Stimulated activated CD8-positive, alpha-beta memory T cell treated with anti-CD3 and anti-CD28 coated beads, Interleukin-15, amount 100 ng/mL, for 24 hours (primary cell): Measurements from ENCODE around the gene GNLY.
"Not testable (repeated sequence)": the region's sequence is repeated elsewhere in the genome, so short reads cannot be mapped to it uniquely, and the experiment has no call there.

Experiments used
- DNase-seq: peaks from one replicate; pipeline ENCODE4 v3.0.0-alpha.2; 2020; ENCODE audit warnings: low read depth

Gene GNLY

DNA sequence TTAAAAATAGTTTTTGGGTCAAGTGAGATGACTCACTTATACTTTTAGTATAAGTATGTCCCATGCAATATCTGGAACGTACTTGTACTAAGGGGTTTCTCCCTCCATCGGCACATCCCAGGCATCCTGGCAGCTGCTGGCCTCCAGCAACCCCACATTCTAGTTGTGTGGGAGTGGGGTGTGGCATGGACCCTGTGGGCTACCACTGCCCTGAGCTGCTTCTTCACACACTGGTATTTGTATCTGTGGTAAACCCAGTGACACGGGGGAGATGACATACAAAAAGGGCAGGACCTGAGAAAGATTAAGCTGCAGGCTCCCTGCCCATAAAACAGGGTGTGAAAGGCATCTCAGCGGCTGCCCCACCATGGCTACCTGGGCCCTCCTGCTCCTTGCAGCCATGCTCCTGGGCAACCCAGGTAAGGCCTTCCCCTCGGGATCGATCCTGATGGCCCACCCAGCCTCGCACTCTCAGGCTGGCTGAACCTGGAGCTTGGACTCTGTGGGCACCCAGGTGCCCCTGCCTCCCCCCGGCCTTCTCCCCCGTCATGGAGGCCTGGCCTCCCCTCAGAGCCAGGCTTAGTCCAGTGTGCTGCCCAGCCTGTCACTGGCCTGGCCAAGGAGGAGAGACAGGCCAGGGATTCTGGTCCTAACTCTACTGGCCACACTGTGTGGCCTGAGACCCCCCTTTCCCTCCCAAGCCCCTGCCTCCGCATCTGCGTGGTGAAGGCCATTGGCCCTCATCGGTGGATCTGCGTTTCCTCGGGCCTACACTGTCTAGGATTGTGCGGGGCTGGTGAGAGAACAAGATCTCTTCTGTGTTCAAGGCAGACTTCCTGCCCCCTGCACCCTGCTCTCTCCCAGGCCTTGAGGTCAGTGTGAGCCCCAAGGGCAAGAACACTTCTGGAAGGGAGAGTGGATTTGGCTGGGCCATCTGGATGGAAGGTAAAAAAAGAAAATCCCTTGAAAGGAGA is at the start of gene GNLY:
TSS of gene GNLY (plus strand) at position 307 of the 974 bp plus-strand sequence. CDS start at position 368, 61 bp downstream.
- no peak for DNase-seq

DNA sequence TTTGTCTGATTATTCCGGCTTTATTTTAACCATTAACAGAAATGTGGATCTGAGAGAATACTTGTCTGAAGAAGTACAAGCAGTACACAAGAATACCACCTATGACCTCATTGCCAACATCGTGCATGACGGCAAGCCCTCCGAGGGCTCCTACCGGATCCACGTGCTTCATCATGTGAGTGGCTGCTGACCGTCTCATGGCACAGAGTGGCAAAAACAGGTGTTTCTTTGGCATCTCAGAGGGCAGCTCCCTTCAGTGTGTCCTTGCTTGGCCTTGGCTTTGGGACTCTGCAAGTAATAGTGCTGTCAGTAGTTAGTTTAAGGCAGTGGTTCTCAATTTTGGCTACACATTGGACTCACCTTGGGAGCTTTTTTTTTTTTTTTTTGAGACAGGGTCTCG is 49.2 kb upstream of the GNLY start:
- DNase-seq, result no peak

DNA sequence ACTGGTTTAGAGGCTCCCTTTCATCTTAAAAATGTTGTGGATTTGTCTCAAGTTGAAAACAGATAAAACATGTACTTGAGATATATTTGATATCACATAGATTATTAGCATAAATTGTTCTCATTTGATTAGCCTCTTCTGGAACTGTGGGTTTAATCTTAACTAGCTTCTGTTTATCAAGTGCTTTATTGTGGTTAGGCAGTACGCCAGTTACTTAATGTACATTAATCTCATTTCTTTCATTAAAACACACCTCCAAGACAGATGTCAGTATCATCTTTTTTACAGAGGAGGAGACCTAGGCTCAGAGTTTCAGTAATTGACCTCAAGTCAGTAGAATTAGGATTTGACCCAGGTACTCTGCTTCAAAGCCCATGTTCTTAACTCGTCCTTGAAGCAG is 48.0 kb upstream of the GNLY start:
- no peak for DNase-seq

DNA sequence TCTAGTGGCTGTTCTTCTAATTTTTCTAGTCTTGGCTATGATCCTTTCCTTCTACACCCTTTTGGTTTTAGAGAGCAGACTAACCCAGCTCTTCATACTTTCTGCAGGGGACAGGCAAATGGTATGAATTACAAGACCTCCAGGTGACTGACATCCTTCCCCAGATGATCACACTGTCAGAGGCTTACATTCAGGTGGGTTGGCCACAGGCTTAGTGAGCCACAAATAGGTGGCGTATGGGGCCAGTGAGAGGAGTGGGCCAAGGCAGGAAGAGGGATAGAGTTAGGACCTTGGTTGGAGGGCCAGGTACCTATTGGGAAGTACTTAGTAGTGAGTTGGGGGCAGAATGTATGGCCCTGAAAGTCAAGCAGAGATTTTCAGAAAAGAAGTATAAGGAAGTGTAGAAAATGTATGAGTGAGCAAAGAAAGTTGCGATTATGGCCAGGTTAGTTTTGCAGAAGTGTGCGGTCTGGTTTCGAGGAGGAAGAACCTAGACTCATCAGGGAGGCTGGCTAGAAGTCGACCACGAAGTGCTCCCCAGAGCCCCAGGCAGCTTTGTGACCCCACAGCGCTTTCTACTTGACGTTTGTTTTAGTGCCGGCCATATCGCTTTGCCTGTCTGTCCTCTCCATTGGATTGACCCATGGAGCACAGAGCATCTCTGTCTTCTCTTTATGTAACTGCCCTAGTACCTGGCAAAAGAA is 46.2 kb upstream of the GNLY start:
- no peak for DNase-seq

DNA sequence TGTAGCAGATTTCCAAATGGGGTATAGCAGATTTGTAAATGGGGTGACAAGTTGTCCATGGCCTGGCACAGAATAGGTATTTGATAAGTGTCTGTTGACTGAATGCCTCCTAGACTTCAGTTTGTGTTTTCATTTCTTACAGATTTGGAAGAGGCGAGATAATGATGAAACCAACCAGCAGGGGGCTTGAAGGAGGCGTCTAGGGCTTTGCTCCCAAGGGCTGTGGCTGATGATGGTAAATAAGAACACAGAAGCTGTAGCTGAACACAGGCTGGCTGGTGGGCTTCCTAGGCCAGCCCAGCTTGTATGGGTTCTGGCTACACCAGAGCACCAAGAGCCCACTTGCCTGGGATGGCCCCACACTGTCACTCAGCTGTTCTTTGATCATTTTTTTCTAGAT is 45.5 kb upstream of the GNLY start:
- DNase-seq, result no peak

DNA sequence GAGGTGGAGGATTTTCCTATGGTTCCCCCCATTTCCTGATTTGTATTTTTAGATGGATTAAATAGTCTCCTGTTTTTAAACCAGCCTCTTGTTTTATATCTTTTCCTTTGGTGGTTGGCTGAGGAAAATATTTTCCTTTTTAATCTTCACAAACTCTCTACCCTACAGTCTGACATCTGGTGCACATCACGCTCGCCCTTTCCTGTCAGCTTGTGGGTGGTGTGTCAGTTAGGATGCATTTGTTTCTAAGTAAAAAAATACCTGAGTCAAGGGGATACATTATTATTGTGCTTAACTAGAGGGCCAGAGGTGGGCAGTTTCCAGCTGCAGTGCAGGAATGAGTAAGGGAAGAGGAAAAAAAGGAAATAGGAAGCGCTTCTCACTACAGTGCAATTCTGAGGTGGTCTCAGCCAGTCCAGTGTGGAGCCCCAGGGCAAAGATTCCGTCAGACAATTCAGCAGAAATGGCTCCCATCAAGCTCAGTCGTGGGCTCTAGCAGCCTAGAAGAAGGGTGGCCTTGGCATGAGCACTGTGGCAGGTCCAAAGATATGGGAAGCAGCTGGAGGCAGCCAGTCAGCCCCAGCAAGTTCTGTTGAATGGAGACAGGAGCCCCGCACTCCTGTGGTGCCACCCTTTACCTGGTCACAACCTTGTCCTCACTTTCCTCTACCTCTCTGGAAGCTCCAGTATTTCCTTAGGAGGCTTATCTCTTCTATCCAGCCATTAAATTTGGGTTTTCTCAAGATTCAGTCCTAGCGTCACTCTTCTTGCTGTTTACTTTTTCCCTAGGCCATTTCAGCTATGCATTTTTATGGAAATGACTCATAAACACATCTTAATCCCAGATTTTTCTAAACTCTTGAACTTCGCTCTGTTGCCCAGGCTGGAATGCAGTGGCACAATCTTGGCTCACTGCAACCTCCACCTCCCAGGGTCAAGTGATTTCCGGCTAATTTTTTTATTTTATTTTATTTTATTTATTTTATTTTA is 44.7 kb upstream of the GNLY start:
- no peak for DNase-seq

DNA sequence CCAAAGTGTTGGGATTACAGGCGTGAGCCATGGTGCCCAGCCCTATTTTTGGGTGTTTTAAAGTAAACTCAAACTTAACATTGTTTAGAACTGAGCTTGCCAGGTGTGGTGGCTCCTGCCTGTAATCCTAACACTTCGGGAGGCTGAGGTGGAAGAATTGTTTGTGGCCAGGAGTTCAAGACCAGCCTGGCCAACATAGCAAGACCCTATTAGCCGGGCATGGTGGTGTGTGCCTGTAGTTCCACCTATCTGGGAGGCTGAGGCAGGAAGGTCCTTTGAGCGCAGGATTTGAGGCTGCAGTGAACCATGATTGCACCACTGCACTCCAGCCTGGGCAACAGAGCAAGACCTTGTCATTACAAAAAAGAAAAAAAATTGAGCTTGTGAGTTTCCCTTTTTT is 43.7 kb upstream of the GNLY start:
- DNase-seq, result no peak

DNA sequence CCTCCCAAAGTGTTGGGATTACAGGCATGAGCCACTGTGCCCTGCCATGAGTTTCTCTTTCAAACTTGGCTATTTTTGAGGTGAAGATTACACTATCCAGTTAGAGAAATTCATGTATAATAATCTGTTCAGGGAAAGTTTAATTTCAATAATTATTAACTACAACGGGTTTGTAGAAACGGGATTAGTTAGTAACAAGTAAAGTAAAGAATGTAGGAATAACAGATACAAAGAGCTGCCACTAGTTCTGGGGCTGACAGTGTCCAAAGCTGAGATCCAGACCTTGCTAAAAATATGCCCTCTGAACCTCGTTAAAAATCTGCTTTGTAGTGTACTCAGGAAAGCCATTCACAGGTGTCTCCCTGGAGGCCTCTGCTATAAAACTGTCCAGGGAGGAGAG is 43.1 kb upstream of the GNLY start:
- no peak for DNase-seq

DNA sequence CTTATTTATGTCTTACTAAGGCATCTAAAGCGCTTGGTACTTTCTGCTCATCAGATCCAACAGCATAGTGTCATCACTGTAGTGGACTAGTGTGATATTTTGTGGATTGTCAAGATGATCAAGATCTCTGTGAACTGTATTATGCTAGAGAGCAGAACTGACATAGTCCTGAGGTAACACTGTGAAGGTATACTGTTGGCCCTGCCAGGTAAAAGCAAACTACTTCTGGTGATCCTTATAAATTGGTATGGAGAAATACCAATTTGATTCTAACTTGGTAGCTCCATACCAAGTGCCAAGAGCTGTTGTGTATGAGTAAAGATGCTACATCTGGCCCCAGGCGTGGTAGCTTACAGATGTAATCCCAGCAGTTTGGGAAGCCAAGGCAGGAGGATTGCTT is 42.1 kb upstream of the GNLY start:
- DNase-seq, result no peak

DNA sequence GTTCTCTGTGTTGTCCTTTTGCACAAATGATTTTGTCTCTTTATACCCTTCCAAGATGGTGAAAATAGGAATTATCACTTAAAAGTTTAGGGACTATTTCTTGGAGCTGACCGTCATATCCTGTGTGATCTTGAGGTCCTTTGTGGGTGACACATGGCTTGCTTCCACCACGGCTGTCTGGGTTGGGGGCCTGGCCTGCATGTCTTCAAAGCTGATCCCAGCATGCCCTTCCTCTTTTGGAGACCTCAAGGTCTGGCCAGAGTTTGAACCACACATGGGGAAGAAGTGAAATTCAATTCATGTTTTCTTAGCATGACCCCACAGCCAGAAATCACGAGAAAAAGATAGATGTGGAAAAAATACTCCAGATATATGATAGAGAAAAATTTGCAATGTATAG is 40.2 kb upstream of the GNLY start:
- no peak for DNase-seq

DNA sequence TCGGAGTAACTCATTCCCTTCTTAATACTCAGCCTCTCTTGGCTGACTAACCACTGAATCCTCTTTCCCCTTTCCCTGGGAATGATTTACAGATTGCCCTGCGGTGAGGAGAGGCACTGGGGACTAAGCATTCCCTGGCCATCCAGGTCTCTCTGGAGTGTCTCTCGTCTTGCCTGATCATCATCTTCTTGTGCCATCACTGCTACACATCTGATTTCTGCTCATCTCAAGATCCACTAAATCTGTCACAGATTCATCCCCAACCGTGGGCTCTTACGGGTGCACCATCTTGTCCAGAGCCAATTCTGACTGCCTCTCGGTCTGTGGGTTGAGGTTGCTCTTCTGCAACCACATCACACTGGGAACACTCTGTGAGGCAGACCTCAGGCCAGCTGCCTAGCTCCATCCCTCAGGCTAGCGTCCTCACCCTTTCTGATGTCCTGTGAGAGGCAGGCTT is 38.2 kb upstream of the GNLY start:
- no peak for DNase-seq

DNA sequence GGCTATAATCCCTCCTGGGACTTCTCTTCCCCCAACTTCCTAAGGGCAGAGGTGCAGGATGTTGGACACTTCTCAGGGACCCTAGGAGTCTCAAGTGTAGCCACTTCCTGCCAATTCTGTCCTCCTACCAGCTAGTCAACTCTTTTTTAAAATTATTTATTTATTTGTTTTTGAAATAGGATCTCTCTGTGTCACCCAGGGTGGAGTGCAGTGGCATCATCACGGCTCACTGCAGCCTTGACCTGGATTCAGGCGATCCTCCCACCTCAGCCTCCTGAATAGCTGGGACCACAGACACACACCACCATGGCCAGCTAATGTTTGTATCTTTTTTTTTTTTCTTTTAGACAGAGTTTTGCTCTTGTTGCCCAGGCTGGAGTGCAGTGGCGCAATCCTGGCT is 37.7 kb upstream of the GNLY start:
- DNase-seq, result no peak

DNA sequence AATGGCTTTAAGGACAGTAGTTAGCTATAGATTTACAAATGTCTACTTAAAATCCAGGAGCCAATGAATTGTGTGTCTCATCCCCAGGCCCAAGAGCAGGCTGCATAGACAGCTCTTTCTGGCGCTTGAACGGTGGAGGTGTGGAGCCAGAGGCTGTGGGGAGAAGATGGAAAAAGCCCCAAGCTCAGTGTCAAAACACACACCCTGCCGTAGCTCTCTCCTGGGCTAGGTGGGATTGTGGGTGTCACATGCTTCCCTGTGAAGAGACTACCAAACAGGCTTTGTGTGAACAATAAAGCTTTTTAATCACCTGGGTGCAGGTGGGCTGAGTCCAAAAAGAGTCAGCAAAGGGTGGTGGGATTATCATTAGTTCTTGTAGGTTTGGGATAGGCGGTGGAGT is 36.8 kb upstream of the GNLY start:
- not testable (repeated sequence) for DNase-seq

DNA sequence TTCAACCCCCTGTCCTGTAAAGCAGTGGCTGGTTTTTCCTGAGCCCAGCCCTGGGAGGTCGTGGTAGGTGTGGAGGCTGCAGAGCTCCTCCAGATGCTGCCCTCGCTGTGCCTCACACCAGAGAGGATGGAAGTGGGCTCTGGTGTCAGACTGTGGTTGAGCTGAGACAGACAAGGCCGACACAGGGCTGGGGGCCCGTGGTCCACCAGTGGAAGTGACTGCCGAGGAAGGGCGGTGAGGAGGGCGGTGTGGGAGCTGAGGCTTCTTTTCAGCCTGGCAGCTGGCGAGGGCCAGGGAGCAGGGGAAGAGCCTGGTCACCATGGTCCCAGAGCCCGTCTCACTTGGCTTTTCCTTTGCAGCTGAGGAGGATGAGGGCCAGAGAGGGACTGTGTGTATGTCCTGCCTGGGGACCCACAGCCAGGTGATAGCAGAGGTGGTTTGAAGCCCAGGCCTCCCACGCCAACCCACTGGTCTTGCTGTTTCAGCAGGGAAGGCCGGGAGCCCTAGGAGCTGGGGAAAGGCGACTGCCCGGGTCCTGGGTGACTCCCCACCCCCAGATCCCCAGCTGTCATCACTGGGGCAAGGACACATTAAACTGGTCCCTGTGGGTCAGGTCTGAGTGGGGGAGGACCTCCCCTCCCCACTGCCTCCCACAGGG is 34.7 kb upstream of the GNLY start:
- no peak for DNase-seq

DNA sequence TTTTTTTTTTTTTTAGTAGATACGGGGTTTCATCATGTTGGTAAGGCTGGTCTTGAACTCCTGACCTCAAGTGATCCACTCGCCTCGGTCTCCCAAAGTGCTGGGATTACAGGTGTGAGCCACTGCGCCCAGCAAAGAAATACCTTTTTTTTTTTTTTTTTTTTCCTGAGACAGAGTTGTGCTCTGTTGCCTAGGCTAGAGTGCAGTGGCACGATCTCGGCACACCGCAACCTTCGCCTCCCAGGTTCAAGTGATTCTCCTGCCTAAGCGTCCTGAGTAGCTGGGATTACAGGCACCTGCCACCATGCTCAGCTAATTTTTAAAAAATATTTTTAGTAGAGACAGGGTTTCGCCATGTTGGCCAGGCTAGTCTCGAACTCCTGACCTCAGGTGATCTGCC is 33.9 kb upstream of the GNLY start:
- DNase-seq, result not testable (repeated sequence)

DNA sequence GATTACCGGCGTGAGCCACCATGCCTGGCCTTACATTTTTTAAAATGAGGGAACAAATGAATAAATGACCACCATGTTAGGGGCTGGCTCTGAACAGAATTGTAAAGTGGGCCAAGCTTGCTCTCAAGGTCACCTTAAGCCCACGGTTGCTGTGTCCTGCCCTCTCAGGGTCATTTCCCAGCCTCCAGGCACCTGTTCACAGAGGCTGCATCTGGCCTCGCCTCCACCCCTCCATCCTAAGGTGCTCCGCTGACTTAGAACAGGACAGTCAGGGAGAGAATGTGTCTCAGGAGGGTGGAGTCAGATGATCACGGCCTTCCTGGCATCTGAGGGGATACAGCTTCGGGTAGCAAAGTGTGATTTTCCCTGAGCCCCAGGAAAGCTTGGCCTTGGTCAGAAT is 33.4 kb upstream of the GNLY start:
- DNase-seq, result no peak

DNA sequence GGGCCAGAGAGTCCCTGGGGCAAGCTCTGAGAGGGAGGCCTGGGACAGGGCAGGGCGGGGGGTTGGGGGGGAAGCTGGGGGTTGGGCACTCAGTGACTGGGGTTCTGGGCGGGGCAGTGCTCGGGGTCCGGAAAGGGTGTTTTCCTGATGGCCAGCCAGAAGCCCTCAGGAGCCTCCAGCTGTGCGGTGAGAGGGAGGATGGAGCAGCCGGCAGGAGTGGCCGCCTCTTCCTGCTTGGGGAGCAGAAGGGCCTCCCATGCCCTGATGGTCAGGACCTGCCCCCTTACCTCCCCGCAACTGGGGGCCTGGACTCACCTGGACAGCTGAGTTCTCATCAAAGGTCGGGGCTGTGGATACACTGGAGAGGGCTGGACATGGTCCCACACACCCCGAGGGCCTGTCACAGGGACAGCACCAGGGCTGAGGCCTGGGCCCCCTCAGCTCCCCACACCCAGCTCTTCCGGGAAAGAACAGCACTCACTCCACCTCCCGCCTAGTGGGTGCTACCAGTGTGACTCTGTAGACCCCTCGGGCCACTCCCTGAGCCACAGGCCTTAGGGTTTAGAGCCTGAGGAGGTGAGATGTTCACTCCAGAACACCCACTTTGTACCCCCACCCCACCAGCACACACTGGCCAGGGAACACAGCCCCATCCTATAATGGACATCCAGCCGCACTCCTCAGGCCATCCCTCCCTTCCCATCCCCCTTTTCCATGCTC is 32.9 kb upstream of the GNLY start:
- DNase-seq, result no peak

DNA sequence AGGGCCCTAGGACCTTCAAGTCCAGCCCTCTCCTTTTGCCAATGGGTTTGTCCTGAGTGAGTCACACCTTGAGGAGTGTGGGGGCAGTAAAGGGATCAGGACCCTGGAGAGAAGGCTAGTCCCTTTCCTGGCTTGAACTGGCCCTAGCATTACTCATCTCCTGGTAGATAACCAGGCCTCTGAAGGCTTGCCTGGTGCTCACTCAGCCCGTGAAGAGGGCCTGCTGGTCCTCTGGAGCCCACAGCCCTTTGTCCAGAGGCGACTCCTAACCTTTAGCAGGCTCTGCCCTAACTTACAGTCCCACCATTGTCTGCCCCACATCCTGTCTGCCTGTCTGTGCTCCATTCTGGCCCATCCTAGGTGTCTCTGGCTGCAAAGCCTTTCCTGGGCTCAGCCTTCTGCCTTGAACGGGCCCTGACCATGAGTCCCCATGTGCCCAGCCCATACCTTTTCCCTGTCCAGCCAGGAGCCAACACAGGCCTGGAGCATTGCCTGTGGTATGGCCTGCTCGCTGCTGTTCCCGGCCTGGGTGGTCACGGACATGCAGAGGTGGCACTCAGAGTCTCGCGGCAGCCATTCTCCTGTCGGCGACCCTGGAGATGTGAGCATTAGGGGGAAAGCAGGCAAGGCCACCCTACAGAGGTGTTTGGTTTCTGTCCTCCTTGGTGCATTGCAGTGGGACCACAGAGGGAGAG is 31.1 kb upstream of the GNLY start:
- DNase-seq, result no peak

DNA sequence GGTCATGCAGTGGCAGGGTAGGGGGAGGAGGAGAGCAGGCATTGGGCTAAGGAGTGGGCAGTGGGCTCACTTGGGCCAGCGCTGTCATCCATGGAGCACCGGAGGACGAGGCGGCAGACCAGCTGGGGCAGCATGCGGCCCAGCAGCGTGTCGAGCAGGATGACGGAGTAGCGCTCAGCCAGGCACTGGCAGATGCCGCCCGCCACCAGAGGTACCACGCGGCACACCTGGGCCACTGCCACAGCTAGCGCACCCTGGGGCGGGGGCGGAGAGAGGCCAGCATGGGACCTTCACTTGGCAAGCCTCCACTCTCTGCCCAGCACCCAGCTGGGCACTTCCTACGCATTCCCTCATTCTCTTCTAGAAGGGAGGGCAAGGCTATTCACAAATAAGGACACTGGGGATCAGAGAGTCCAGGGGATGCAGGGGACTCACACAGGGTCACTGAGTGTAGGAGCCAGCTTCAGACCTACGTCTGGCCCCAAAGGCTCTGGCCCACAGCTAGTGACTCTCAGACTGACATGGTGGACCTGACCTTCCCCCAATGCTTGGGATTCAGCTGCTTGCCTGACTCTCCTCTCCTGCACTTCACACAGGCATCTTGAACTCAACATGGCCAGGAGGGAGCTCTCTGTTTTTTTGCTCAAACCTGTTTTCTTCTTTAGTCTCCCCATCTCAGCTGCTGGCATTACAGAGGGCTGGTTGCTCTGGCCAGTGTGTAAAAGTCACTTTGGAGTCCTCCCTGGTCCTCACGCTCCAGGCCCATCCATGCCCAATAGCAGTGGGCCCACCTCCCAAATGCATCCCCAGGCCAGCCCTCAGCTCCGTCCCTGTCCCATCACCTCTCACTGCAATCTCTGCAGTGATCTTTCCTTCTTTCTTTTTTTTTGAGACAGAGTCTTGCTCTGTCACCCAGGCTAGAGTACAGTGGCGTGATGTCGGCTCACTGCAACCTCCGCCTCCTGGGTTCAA is 30.3 kb upstream of the GNLY start:
- DNase-seq, result no peak
